GM23338 (cell line): ENCODE measurements around the gene GPA33. TPM values are rescaled to one million over a fixed set of nuclear protein-coding genes. Genes with fewer than 3 reads are reported as not detected.
A peak's percentile ranks its signal among the peaks of the same experiment; 100 is the strongest.

Experiments used
- ATAC-seq: fragments of 200-7000 bp; cut with Tn5 transposase; 3 replicates; pipeline ENCODE4 v1.9.1; 2020
- DNase-seq: peaks from one replicate; pipeline ENCODE4 v3.0.0-alpha.2; 2015; ENCODE audit warnings: low spot score
- H2AFZ ChIP-seq: fragments of 200-600 bp; sonication (generic); 2 replicates; pipeline ENCODE4 v1.8.0; 2016; ENCODE audit warnings: antibody characterized with exemption, mild to moderate bottlenecking, moderate library complexity
- H3F3A ChIP-seq: fragments of 200-600 bp; sonication (generic); replicated peaks from 2 replicates; pipeline ENCODE4 v1.8.0; 2017; ENCODE audit warnings: antibody characterized with exemption, mixed run types, low read depth
- H3K27ac ChIP-seq: fragments of 200-600 bp; sonication (generic); 2 replicates; pipeline ENCODE4 v1.6.1; 2016; ENCODE audit warnings: low read depth
- H3K27me3 ChIP-seq: fragments of 200-600 bp; sonication (generic); 2 replicates; pipeline ENCODE4 v1.8.0; 2016; ENCODE audit warnings: mild to moderate bottlenecking, mixed run types, moderate library complexity; ENCODE audit not compliant: insufficient read depth
- H3K36me3 ChIP-seq: fragments of 200-600 bp; sonication (generic); 2 replicates; pipeline ENCODE4 v1.8.0; 2016; ENCODE audit warnings: mild to moderate bottlenecking; ENCODE audit not compliant: insufficient read depth
- H3K4me1 ChIP-seq: fragments of 200-600 bp; sonication (generic); 2 replicates; pipeline ENCODE4 v1.8.0; 2016; ENCODE audit warnings: mild to moderate bottlenecking, moderate library complexity; ENCODE audit not compliant: insufficient read depth
- H3K4me2 ChIP-seq: fragments of 200-600 bp; sonication (generic); 2 replicates; pipeline ENCODE4 v1.7.1; 2017; ENCODE audit warnings: mixed run types
- H3K4me3 ChIP-seq: fragments of 200-600 bp; sonication (generic); 2 replicates; pipeline ENCODE4 v1.6.1; 2016; ENCODE audit warnings: mixed run types
- H3K79me2 ChIP-seq: fragments of 200-600 bp; sonication (generic); replicated peaks from 2 replicates; pipeline ENCODE4 v1.8.0; 2017; ENCODE audit warnings: mild to moderate bottlenecking; ENCODE audit not compliant: insufficient read depth
- H3K9me2 ChIP-seq: fragments of 200-600 bp; sonication (generic); 2 replicates; pipeline ENCODE4 v1.8.0; 2017; ENCODE audit not compliant: insufficient read depth
- H4K20me1 ChIP-seq: fragments of 200-600 bp; sonication (generic); replicated peaks from 2 replicates; pipeline ENCODE4 v1.8.0; 2017; ENCODE audit warnings: mild to moderate bottlenecking; ENCODE audit not compliant: insufficient read depth
- H3K27ac Mint-ChIP-seq: 2 replicates; pipeline ENCODE4 v1.8.0; 2020; ENCODE audit warnings: inconsistent platforms, mild to moderate bottlenecking, moderate library complexity, mixed read lengths
- H3K27me3 Mint-ChIP-seq: 3 replicates; pipeline ENCODE4 v1.8.0; 2022; ENCODE audit warnings: low read depth, mild to moderate bottlenecking, moderate library complexity, mixed read lengths, inconsistent platforms; ENCODE audit not compliant: insufficient read depth, poor library complexity
- H3K36me3 Mint-ChIP-seq: 3 replicates; pipeline ENCODE4 v1.8.0; 2021; ENCODE audit warnings: low read depth, mild to moderate bottlenecking, inconsistent platforms, moderate library complexity, mixed read lengths
- H3K4me1 Mint-ChIP-seq: 3 replicates; pipeline ENCODE4 v1.8.0; 2020; ENCODE audit warnings: mild to moderate bottlenecking, inconsistent platforms, mixed read lengths
- H3K4me3 Mint-ChIP-seq: 3 replicates; pipeline ENCODE4 v1.8.0; 2021; ENCODE audit warnings: moderate library complexity, mild to moderate bottlenecking, inconsistent platforms, mixed read lengths
- H3K9me3 Mint-ChIP-seq: 3 replicates; pipeline ENCODE4 v1.8.0; 2020; ENCODE audit warnings: moderate library complexity, mild to moderate bottlenecking, inconsistent platforms, mixed read lengths
- CREB1 ChIP-seq: fragments of 250-450 bp; sonication (Bioruptor Pico); IDR thresholded peaks from 2 replicates; pipeline ENCODE4 v1.5.0; 2020; ENCODE audit warnings: low read depth, mild to moderate bottlenecking, moderate library complexity
- ETS1 ChIP-seq: IDR thresholded peaks from 2 replicates; pipeline ENCODE4 v1.6.1; 2016; ENCODE audit warnings: antibody characterized with exemption
- EZH2 ChIP-seq: fragments of 200-600 bp; sonication (generic); IDR thresholded peaks from one replicate; pipeline ENCODE4 v1.8.0; 2017; ENCODE audit warnings: antibody characterized with exemption, mild to moderate bottlenecking, low read depth; ENCODE audit not compliant: unreplicated experiment
- EZH2phosphoT487 ChIP-seq: fragments of 200-600 bp; sonication (generic); IDR thresholded peaks from one replicate; pipeline ENCODE4 v1.8.1; 2018; ENCODE audit warnings: antibody characterized with exemption; ENCODE audit not compliant: unreplicated experiment
- JUNB ChIP-seq: IDR thresholded peaks from one replicate; pipeline ENCODE4 v1.6.1; 2016; ENCODE audit warnings: antibody characterized with exemption; ENCODE audit not compliant: unreplicated experiment
- NANOG ChIP-seq: IDR thresholded peaks from 2 replicates; pipeline ENCODE4 v1.6.1; 2016; ENCODE audit warnings: antibody characterized with exemption, borderline replicate concordance
- POLR2AphosphoS5 ChIP-seq: IDR thresholded peaks from 2 replicates; pipeline ENCODE4 v1.6.1; 2016; ENCODE audit warnings: antibody characterized with exemption, low read depth
- STAT1 ChIP-seq: IDR thresholded peaks from one replicate; pipeline ENCODE4 v1.6.1; 2016; ENCODE audit warnings: antibody characterized with exemption; ENCODE audit not compliant: unreplicated experiment
- ZNF114 ChIP-seq: fragments of 250-450 bp; sonication (Bioruptor Pico); IDR thresholded peaks from 2 replicates; pipeline ENCODE4 v1.5.0; 2020; ENCODE audit warnings: mild to moderate bottlenecking, moderate library complexity
- ZNF331 ChIP-seq: fragments of 250-450 bp; sonication (Bioruptor Pico); IDR thresholded peaks from 2 replicates; pipeline ENCODE4 v1.5.0; 2020; ENCODE audit warnings: low read depth, mild to moderate bottlenecking, moderate library complexity
- ZNF462 ChIP-seq: fragments of 250-450 bp; sonication (Bioruptor Pico); IDR thresholded peaks from 2 replicates; pipeline ENCODE4 v1.5.0; 2020; ENCODE audit warnings: mild to moderate bottlenecking, moderate library complexity
- polyA plus RNA-seq: library from polyadenylated mRNA; unstranded; fragments of >200 nt; fragmentation: Nextera tagmentation; extraction: Ambion mirVana; gene quantifications from 2 replicates; pipeline ENCODE4 v1.2.1, GENCODE V29; 2016
- total RNA-seq: library from RNA; depleted of rRNA; stranded (reverse); fragments of >200 nt; shearing (Covaris generic); gene quantifications from 2 replicates; pipeline ENCODE4 v1.2.3, GENCODE V29; 2014
- TF ChIP-seq, protein P1 (sequence below): IDR thresholded peaks from one replicate; pipeline ENCODE4 v1.6.1; 2018; ENCODE audit warnings: antibody characterized with exemption; ENCODE audit not compliant: unreplicated experiment
- TF ChIP-seq, protein P2 (sequence below), 2 experiments: fragments of 200-600 bp in 1 of 2; sonication (generic) in 1 of 2; conservative IDR thresholded peaks; 2 replicates each; pipeline versions ENCODE4 v1.5.1 to v1.6.1; 2016 to 2017; ENCODE audit warnings: antibody characterized with exemption in 2 of 2, low read depth in 2 of 2, mild to moderate bottlenecking in 2 of 2, moderate library complexity in 1 of 2

Gene GPA33
- total and polyA plus RNA-seq, 2 experiments from 2014 or later = 0.10 to 0.28 TPM

DNA sequence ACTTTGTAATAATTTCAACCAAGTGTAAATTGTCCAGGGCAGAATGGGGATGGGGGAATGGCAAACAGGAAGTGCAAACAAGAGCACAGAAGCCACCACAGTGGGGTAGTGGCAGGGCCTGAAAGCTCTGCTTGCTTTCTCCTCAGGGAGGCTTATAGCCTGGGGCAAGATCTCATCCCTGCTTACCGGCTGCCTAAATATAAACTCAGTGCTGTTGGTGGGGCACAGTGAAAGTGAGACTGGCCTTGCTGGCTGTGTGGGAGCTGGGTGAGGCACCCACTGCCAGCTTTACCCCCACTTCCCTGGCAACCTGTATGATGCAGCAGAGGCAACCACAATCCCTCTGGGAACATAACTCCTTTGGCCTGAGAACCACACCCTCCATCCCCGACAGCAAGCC, 18.9 kb upstream of the GPA33 start:
- Mint-ChIP-seq H3K9me3 (no peaks in the 10 kb centered on the region; the same call in 2 of the 3 replicates), H3K4me3 (no peak overlapping the region)

More for the DNA sequence above, 18.9 kb upstream of the GPA33 start:
- peak overlapping the region; percentile 72; the same call in 1 of the 2 replicates for H2AFZ ChIP-seq
- no peak overlapping the region for H3K4me2 ChIP-seq
- Mint-ChIP-seq H3K4me1 (peaks cover 30% of the 10 kb centered on the region), H3K27ac (no peak overlapping the region), H3K36me3 (no peaks in the 10 kb centered on the region), H3K27me3 (peaks cover 7% of the 10 kb centered on the region)
- no peak overlapping the region for H3K4me3 ChIP-seq
- no peaks in the 10 kb centered on the region for H3K27me3 ChIP-seq
- peaks cover 18% of the 10 kb centered on the region; the same call in 1 of the 2 replicates for H3K9me2 ChIP-seq
- H3F3A ChIP-seq = no peaks in the 10 kb centered on the region
- no peak overlapping the region for H3K27ac ChIP-seq
- peak; percentile 35; the same call in 2 of the 3 replicates for ATAC-seq
- no peaks in the 10 kb centered on the region for H3K79me2 ChIP-seq
- 0 out of 2 replicates have a peak, but pooled peaks cover 2% of the 10 kb centered on the region for H3K36me3 ChIP-seq
- TF ChIP-seq NANOG (no peak), JUNB (no peak), EZH2 (no peak), ZNF331 (CRISPR knock-in tag) (no peak), STAT1 (no peak), ZNF114 (CRISPR knock-in tag) (no peak), EZH2phosphoT487 (no peak), ZNF462 (no peak), CREB1 (CRISPR knock-in tag) (no peak), POLR2AphosphoS5 (no peak), ETS1 (no peak)
- TF ChIP-seq, protein P1, sequence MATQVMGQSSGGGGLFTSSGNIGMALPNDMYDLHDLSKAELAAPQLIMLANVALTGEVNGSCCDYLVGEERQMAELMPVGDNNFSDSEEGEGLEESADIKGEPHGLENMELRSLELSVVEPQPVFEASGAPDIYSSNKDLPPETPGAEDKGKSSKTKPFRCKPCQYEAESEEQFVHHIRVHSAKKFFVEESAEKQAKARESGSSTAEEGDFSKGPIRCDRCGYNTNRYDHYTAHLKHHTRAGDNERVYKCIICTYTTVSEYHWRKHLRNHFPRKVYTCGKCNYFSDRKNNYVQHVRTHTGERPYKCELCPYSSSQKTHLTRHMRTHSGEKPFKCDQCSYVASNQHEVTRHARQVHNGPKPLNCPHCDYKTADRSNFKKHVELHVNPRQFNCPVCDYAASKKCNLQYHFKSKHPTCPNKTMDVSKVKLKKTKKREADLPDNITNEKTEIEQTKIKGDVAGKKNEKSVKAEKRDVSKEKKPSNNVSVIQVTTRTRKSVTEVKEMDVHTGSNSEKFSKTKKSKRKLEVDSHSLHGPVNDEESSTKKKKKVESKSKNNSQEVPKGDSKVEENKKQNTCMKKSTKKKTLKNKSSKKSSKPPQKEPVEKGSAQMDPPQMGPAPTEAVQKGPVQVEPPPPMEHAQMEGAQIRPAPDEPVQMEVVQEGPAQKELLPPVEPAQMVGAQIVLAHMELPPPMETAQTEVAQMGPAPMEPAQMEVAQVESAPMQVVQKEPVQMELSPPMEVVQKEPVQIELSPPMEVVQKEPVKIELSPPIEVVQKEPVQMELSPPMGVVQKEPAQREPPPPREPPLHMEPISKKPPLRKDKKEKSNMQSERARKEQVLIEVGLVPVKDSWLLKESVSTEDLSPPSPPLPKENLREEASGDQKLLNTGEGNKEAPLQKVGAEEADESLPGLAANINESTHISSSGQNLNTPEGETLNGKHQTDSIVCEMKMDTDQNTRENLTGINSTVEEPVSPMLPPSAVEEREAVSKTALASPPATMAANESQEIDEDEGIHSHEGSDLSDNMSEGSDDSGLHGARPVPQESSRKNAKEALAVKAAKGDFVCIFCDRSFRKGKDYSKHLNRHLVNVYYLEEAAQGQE = no peak
- TF ChIP-seq, protein P2, sequence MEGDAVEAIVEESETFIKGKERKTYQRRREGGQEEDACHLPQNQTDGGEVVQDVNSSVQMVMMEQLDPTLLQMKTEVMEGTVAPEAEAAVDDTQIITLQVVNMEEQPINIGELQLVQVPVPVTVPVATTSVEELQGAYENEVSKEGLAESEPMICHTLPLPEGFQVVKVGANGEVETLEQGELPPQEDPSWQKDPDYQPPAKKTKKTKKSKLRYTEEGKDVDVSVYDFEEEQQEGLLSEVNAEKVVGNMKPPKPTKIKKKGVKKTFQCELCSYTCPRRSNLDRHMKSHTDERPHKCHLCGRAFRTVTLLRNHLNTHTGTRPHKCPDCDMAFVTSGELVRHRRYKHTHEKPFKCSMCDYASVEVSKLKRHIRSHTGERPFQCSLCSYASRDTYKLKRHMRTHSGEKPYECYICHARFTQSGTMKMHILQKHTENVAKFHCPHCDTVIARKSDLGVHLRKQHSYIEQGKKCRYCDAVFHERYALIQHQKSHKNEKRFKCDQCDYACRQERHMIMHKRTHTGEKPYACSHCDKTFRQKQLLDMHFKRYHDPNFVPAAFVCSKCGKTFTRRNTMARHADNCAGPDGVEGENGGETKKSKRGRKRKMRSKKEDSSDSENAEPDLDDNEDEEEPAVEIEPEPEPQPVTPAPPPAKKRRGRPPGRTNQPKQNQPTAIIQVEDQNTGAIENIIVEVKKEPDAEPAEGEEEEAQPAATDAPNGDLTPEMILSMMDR (conservative IDR thresholded peaks at IDR 0.05; ENCODE audit: low read depth in 2 of 2) = no peak
- peaks cover 16% of the 10 kb centered on the region for H3K4me1 ChIP-seq
- H4K20me1 ChIP-seq = no peaks in the 10 kb centered on the region
- DNase-seq = no peak
